Brain microvascular endothelial cell (primary cell): Measurements from ENCODE around the gene TRPM2.

Experiments used
- DNase-seq: peaks from one replicate; pipeline ENCODE4 v3.0.0-alpha.2; 2020
- H3K27ac ChIP-seq: fragments of 250-450 bp; sonication (Bioruptor Pico); 2 replicates; pipeline ENCODE4 v1.5.1; 2020; ENCODE audit warnings: mild to moderate bottlenecking, moderate library complexity
- H3K27me3 ChIP-seq: fragments of 250-450 bp; sonication (Bioruptor Pico); replicated peaks from 2 replicates; pipeline ENCODE4 v1.5.1; 2020; ENCODE audit warnings: mild to moderate bottlenecking
- H3K36me3 ChIP-seq: fragments of 250-450 bp; sonication (Bioruptor Pico); replicated peaks from 2 replicates; pipeline ENCODE4 v1.5.1; 2020; ENCODE audit warnings: mild to moderate bottlenecking
- H3K4me3 ChIP-seq: 2 replicates; pipeline ENCODE4 v1.5.1; 2011; ENCODE audit warnings: low read depth, mild to moderate bottlenecking, control low read depth, low read length, moderate library complexity
- CTCF ChIP-seq: IDR thresholded peaks from 2 replicates; pipeline ENCODE4 v1.5.1; 2011; ENCODE audit warnings: low read depth, mild to moderate bottlenecking, moderate library complexity, low read length, control low read depth, inconsistent platforms; ENCODE audit errors: missing control alignments
- in situ Hi-C: cut with HindIII; loops from 2 replicates; pipeline ENCODE4 v1.10.0; 2017; ENCODE audit warnings: low sequenced_read_pairs, low pct_ligation_motif_present

TRPM2 gene

GRCh38 chr21:44456214-44456914 lies 102.9 kb downstream of the TRPM2 start:
- no peak for DNase-seq
- Histone ChIP-seq H3K4me3 (peak overlapping the region; percentile 47), H3K27me3 (no peaks in the 10 kb centered on the region), H3K27ac (no peak overlapping the region), H3K36me3 (no peaks in the 10 kb centered on the region)
- TF ChIP-seq CTCF: no peak
- in situ Hi-C loops: no loop called here

DNA sequence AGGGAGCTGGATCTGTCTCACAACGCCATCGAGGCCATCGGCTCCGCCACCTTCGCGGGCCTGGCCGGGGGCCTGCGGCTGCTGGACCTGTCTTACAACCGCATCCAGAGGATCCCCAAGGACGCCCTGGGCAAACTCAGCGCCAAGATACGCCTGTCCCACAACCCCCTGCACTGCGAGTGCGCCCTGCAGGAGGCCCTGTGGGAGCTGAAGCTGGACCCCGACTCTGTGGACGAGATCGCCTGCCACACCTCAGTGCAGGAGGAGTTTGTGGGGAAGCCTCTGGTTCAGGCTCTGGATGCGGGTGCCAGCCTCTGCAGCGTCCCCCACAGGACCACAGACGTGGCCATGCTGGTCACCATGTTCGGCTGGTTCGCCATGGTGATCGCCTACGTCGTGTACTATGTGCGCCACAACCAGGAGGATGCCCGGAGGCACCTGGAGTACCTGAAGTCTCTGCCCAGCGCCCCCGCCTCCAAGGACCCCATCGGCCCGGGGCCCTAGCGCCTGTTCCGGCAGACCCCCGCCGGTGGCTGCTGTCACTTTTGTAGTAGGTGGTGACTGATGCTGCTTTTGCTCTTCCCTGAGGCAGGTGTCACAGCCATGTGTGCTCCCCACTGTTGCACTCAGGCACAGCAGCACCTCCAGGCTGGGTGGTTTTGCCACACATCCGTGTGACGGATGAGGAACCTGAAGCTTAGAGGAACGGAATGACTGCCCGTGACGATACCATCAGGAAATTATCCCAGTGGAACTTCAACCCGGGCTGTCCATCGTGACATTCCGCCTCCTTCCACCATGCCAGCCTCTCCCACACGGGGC lies 103.7 kb downstream of the TRPM2 start:
- Histone ChIP-seq H3K27me3 (no peaks in the 10 kb centered on the region), H3K36me3 (no peaks in the 10 kb centered on the region), H3K4me3 (no peak overlapping the region), H3K27ac (no peak overlapping the region)
- no peak for TF ChIP-seq CTCF
- no peak for DNase-seq
- in situ Hi-C loops: no loop called here

GRCh38 chr21:44458971-44459711 lies 105.7 kb downstream of the TRPM2 start:
- Histone ChIP-seq H3K36me3 (no peaks in the 10 kb centered on the region), H3K27ac (no peak overlapping the region), H3K4me3 (no peak overlapping the region), H3K27me3 (no peaks in the 10 kb centered on the region)
- DNase-seq: no peak
- no peak for TF ChIP-seq CTCF
- in situ Hi-C loops: no loop called here

GRCh38 chr21:44459712-44460440 lies 106.5 kb downstream of the TRPM2 start:
- no peaks in the 10 kb centered on the region for H3K36me3 ChIP-seq
- H3K27me3 ChIP-seq: no peaks in the 10 kb centered on the region
- in situ Hi-C loops: no loop called here
- DNase-seq: no peak
- no peak overlapping the region for H3K4me3 ChIP-seq
- no peak for TF ChIP-seq CTCF
- no peak overlapping the region for H3K27ac ChIP-seq

DNA sequence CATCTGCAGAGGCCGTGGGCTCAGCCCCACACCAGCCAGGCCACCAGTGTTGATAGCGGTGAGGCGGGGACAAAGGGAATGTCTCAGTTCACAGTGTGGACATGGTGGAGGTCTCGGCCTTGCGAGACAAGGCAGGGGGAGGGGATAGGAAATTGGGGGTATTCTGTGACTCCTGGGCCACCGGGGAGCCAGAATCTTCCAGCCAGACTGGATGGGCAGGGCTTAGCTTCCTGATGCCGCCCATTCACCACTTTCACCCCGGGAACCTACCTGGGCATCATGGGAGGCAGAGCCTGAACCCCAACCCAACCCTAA lies 107.0 kb downstream of the TRPM2 start:
- Histone ChIP-seq H3K36me3 (no peaks in the 10 kb centered on the region), H3K4me3 (no peak overlapping the region), H3K27ac (no peak overlapping the region), H3K27me3 (no peaks in the 10 kb centered on the region)
- TF ChIP-seq CTCF: no peak
- in situ Hi-C loops: no loop called here
- no peak for DNase-seq
